ENCODE results near the gene IL2RG. TPM values are rescaled to one million over a fixed set of nuclear protein-coding genes. Genes with fewer than 3 reads are reported as not detected.
A peak's percentile ranks its signal among the peaks of the same experiment; 100 is the strongest.

Gene IL2RG
- 0.51 TPM in 1 of 2 replicates, not detected in the other for total RNA-seq

DNA sequence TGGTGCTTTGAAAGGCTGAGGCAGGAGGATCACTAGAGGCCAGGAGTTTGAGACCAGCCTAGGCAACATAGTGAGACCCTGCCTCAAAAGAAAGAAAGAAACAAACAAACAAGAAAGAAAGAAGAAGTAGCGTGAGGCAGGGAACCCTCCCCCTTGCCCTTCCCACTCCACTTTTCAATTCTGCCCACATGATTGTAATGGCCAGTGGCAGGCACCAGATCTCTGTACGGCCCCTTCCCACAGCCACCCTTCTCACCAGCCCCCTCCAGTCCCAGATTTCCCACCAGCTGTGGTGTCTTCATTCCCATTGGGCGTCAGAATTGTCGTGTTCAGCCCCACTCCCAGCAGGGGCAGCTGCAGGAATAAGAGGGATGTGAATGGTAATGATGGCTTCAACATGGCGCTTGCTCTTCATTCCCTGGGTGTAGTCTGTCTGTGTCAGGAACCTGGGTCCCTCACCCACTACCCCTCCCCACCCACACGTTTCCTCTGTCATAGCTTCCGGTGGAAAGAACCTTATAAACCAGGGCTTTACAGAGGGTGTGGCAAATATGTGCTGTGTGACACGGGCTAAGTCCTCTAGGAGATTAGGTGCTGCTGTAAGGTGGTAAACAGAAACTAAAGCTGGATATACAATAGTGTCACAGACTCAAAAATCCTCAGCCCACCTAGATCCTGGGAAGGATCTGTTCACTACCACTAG is at the start of gene IL2RG:
Gene IL2RG (minus strand): TSS at position 437 of the 703 bp plus-strand sequence. CDS start 38 bp downstream, at position 399.
- DNase-seq, result no peak

DNA sequence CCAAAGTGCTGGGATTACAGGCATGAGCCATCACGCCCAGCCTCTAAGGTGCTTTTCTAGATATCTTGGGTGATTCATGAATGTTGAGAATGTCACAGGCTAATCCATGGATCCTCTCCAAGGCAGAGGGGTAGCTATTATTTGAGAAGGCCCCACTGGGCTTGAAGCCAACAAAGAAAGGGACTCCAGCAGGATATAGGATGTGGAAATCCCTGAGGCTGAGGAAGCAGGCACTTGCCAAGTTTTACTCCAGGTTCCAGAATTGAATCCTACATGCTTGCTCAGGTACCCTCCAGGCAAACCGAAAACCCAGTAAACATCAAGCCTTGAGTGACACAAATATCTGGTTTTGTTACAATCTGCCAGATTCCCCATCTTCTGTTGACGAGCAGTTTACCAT is 49.1 kb upstream of the IL2RG start:
- DNase-seq, result no peak

DNA sequence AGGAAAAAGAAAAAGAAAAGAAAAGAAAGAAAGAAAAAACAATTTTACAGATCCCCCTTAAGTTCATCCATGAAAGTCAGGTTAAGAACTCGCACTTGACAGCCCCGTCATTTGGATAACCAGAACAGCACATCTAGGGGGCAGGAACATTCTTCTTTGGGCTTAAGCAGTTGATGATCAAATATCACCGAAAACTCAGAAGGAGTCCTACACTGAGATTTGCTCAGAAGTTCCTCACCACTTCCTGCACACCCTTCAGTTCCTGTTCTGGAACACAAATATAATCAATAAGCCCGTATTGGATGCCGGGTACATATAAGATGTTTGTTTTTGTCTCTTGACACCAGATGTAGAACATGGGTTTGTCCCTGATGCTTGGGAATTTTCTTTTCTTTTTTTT is 48.0 kb upstream of the IL2RG start:
- no peak for DNase-seq

DNA sequence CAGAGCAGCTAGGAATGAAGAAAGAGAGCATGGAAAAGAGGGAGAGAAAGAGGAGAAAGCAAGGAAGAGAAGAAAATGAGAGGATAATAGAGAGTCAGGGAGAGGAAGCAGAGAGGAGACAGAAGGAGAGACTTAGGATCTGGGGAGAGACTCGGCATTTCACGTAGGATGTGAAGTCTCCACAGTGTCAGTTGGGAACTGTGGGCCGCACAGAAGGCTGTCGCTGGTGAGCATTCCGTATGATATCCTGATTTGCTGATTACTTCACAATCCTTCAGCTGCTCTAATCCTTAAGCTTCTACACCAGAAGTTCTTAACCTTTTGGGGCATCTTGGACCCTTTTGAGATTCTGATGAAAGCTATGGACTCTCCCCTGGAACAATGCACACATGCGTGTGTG is 47.2 kb upstream of the IL2RG start:
- DNase-seq, result no peak

DNA sequence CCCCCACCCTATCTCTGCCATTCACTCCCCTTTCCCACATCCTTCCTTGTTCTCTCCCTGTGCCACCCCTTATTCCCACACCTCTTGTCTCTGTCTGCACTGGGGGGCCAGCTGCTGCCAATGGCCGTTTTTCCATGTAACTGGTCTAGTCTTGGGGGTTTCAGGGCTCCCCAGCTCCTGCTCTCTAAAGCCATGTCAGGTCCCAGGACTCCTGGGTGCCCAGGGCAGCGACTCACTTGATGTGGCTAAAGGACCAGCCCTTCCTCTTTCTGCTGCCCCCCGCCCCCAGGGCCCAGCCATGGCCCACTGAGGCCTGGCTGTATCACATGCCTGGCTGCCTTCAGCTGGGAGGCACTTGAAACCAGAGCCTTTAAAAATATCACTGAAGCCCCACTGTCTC is 43.3 kb upstream of the IL2RG start:
- DNase-seq, result no peak

DNA sequence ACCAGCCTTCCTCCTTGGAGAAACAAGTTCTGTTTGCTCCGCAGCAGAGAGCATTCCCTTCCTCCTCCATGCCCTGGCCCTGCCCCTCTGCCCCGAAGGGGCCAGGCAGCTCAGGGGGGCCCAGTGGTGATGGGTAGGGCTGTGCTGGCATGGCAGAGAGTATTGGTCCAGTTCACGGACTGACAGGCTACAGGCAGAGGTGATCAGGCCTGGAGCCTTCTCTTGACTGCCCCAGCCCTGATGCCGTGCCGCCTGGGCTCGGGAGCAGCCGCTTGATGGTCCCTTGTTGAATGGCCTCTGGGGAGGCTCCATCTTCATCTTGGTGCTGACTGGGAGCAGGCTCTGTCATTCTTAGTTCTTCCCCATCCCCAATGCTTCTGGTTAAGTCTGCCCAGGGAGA is 42.8 kb upstream of the IL2RG start:
- DNase-seq, result no peak

DNA sequence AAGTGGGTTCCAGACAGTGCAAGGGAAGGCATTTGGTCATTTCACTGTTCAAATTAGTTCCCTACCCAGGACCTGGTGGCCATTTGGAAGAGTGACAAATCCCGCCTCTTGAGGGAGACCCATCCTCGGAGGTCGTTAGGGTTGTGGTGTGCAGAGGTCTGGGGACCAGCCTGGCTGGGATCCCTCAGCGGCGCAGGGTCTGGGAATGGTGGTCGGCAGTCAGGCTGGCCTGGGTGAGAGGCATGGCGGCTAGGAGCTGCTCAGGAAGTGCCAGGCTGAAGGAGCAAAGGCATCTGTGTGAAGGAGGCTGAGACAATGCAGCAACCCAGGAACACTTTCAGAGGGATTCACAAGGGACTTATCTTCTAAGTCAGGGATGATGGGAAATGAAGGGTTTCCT is 40.0 kb upstream of the IL2RG start:
- DNase-seq, result no peak

DNA sequence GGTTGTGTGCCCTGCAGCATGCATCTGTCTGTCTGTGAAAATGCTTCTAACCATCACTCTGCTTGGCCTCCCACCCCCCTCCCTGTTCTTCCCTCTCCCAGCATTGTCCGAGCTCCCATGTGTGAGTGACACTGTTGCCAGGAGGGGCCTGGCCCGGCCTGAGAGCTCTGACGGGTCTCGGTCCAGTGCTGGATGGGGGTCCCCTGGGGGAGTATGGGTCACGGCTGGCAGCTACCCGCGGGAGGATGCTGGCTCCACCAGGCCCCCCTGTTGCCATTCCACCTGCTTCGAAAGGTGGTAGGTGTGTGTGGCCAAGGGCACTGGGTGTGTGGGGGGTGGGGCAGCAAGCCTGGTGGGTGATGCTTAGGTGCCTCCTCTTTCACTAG is 36.9 kb upstream of the IL2RG start:
- DNase-seq, result no peak

DNA sequence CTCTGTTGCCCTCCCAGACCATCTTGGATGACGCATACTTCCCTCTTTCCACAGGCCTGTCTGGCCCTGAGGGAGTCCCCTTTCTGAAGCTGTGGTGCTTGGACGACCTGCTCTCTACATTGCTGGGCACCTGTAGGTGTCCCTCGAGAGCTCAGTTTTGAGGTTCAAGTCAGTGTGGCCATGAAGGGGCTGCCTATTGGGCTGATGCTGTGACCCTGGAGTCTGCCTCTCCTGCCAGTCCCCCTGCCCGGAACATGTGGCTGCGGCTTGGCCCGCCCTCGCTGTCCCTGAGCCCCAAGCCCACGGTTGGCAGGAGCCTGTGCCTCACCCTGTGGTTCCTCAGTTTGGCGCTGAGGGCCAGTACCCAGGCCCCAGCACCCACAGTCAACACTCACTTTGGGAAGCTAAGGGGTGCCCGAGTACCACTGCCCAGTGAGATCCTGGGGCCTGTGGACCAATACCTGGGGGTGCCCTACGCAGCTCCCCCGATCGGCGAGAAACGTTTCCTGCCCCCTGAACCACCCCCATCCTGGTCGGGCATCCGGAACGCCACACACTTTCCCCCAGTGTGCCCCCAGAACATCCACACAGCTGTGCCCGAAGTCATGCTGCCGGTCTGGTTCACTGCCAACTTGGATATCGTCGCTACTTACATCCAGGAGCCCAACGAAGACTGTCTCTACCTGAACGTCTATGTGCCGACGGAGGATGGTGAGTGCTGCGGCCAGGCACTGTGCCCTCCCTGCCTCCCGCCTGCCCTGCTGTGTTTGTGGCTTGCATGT is 36.3 kb upstream of the IL2RG start:
- DNase-seq, result no peak

DNA sequence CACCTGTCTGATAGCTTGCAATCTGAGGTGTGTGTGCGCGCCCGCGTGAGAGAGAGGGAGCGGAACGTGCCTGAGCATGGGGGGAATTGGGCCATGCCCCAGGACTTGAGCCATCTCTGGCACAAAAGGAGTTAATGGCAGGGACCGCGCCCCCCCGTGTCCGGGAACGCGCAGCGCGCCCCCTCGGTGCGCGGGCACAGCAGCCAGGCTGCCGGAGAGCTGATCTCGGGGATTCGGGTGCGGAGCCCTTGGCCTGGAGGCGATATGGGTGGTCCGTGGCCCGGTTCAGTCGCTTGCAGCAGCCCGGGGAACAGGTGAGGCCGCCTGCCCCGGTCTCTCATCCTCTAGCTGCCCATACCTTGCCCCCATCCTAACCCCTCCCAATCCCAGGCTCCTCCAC is 33.3 kb upstream of the IL2RG start, which contains the start of gene NLGN3:
Gene NLGN3 (plus strand): TSS at position 191 of the 400 bp plus-strand sequence. CDS start 2,909 bp downstream, outside the sequence.
- DNase-seq, result no peak

DNA sequence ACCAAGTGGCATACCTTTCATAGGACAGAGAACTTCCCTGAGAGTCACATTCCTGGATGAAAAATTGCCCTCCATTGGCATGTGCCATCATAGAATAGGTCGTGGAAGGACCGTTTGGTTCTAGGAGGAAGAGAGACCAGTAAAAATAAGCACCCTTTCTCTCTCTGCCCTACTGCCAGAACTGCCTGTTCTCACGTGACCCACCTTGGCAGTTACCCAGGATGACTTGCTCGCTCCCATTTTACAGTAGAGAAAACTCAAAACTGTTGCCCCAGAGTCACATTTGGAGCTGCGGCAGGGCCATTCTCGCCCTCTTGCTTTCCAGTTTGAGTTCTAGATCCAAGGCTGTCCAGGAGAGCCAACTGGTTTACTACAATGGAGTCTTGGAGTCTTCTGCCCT is 32.1 kb upstream of the IL2RG start:
- no peak for DNase-seq

DNA sequence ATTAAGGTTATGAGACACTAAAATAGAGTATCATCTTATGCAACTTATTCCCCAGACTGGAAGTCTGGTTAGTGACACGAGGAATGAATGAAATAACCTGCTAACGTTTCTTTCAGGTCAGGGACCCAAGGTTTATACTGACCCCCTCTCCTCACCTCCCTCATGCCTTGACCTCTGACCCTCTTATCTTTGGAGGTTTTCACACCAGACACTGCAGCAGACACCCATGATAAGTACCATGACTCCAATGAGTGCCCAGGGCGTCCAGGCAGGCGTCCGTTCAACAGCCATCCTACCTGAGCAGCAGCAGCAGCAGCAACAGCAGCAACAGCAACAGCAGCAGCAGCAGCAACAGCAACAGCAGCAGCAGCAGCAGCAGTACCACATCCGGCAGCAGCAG is 29.1 kb upstream of the IL2RG start:
- DNase-seq, result no peak

DNA sequence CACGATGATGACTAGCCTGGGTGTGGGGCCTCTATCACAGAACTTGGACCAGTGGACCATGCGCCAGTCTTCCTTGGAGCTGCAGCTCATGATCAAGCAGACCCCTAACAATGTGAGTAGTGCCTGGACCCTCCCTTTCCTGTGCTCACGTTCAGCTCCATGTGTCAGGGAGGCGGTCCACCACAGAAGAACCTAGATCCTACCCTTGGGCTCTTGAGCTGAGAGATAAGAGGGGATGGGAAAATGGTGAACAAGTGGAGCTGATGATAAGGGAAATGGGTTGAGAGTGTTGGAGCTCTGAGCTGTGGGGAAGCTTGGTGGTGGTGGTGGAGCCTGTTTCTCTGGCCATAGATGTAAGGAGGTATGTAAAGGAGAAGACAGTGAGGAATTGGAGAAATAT is 20.1 kb upstream of the IL2RG start:
- no peak for DNase-seq

DNA sequence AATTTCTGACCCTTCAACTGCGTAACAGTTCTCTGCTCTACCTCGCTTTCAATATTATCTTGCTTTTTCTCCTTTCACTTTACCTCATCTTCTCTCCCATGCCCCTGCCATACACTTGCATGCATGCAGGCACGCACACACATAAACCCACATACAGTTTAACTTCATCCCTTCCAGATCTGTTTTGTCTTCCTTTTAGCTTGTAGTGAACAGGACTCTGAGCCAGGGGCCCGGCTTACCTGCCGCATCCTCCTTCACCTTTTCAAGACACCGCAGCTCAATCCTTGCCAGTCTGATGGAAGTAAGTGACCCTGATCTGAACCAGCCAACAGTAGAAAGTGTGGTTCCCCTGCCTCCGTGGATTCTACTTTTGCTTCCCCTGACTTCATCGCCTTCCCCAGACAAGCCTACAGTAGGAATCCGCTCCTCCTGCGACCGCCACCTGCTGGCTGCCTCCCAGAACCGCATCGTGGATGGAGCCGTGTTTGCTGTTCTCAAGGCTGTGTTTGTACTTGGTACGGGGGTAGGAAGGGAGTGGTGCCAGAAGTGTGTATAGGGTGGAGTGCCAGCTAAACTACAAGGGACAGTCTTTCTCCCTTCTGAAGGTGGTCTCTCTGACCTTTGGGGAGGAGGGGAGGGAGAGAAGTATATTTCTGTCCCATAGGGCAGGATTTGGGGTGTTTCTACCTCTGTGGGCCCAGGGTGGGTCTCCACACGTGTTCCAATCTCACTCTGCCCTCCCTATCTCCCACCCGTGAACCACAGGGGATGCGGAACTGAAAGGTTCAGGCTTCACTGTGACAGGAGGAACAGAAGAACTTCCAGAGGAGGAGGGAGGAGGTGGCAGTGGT is 17.8 kb upstream of the IL2RG start:
- DNase-seq, result peak; percentile 76

DNA sequence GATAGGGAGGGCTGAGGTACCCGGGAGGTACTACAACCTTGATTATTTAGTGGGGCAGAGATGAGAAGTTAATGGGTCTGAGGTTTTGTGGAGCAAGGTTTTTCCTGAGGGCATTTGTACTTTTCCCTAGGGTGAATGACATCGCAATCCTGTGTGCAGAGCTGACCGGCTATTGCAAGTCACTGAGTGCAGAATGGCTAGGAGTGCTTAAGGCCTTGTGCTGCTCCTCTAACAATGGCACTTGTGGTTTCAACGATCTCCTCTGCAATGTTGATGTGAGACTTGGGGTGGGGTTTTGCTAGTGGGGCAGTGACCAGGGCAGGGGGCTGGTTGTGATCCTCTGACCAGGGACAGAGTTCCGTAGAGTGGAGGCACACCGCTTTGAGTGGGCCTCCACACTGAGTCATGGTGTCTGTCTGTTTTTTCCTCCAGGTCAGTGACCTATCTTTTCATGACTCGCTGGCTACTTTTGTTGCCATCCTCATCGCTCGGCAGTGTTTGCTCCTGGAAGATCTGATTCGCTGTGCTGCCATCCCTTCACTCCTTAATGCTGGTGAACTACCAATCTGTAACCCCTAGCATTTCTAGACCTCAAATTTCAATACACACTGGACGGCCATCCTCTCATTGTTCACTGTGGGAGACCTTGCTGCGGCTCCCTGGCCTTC is 16.9 kb upstream of the IL2RG start:
- DNase-seq, result no peak

DNA sequence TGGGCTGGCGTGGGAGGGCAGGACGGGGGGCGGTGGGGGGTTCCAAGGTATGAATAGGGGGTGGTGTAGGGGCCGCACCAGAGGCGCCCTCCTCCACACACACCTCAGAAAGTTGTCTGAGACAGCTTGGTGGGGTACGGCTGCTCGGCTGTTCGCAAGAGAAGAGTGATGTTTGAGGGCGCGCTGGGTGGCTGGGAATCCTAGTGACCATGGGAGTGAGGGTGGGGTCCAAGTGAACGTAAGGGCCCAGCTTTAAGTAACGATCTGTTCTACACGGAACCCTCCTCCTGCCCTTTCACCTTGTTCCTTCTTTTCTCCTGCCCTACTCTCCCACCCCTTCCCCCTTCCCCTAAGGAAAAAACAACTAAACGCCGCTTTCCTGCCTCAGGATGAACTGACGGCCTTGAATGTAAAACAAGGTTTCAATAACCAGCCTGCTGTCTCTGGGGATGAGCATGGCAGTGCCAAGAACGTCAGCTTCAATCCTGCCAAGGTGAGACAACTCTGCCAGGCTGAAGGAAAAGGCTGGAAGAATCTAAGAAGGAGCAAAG is 7.7 kb upstream of the IL2RG start:
- DNase-seq, result peak; percentile 38

DNA sequence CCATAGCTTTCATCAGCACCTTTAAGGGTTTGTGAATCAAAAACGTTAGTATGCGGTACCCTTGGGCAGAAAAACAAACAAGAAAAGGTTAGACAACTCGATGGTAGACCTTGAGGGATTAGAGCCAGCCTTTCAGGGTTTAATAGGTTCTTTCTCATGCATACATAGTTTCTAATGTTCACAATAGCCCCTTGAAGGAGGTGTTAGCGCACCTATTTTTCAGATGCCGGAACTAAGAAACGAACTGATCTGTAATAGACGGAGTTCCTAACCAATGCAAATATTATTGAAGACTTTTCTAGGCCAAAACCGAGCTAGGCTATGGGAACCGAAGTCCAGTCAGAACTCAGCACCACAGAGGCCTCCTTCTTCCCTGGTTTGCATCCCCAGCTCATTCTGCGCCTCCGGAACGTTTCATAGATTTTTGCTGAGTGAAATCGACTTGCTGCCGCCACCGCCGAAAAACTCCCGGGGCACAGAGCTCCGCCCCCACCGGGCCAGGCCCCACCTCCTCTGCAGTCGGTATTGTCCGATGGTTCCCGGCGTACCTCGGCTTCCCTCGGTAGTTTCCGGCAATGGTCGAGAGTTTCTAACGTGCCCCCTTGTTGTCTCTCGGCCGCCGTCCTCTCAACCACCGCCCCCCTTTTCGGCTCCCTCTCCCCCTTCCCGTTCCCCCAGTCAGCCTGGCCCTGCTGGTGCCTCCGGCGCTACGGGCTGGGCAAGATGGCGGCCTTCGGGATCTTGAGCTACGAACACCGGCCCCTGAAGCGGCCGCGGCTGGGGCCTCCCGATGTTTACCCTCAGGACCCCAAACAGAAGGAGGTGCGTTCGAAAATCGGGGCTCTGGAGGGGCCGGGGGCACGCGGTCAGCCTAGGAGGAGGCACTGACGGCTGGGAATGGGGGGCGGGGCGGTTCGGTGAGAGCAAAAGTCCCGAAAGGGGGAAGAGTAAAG is 6.9 kb upstream of the IL2RG start, which contains the start of gene MED12:
Gene MED12 (plus strand): TSS at position 565 of the 953 bp plus-strand sequence. CDS start 159 bp downstream, at position 724.
- peak; percentile 77 for DNase-seq

DNA sequence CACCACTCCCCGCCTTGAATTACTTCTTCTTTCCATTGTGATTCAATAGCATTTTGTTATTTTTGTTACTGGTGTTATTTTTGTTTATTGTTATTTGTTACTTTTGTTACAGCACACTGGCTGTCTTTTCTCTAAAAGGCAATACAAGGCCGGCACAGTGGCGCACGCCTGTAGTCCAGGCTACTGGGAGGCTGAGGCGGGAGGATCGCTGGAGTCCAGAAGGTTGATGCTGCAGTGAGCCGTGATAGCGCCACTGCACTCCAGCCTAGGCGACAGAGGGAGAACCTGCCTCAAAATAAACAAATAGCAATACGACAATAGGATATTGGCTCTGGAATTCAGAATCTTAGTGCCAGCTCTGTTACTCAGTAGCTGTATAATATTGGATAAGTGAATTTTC is 6.0 kb upstream of the IL2RG start:
- DNase-seq, result no peak

DNA sequence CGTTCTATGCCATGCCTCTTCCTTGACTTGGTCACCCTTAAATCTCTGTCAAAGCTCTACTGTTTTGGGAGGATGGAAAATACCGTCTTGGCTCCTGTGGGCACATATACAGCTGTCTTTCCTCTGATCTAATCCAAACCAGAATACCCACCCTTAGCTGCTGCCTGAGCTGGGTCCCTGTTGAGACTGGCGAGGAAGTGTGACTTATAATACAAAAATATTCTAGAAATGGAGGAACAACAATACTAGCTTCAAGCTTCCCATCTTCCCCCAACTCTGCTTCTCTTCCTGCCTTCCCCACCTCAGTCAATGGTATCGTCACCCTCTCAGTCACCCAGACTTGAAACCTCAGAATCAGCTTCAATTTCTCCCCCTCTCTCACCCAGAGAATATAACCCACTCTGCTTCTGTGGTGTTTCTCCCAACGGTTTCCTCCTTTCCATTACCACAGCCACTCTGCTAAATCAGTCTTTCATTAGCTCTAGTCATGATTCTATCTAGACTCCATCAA is 599 bp upstream of the IL2RG start:
- DNase-seq, result no peak

DNA sequence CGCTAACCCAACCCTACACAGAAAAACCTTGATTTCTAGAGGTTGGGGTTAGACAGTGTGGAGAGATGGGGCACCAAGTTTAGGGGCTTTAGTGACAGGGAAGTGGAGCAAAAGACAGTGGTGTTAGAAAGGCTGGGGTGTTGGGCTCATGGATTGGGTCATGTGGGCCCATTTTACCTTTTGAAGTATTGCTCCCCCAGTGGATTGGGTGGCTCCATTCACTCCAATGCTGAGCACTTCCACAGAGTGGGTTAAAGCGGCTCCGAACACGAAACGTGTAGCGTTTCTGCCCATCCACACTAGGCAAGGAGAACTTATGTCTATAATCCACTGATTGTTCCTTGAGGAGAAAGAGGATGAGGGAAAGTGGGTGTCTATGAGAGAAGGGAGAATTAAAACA is 2.3 kb downstream of the IL2RG start:
- DNase-seq, result no peak
